ENCODE measurements around the gene ADARB1. TPM values are rescaled to one million over a fixed set of nuclear protein-coding genes. Genes with fewer than 3 reads are reported as not detected.

The ADARB1 gene
- total RNA-seq, 3 donors from 2014 or later (not counting 1 experiment from before 2014, with no cell fraction given): 20.7 to 28.0 (median 26.6) TPM

- no peak overlapping the region for H3K4me3 ChIP-seq (ENCODE audit: low read length)
- ATAC-seq (no peak), DNase-seq (no peak)
- intact Hi-C loops (cut with micrococcal nuclease): no loop called here
- Mint-ChIP-seq H3K9me3 (peaks cover 5 to 16% of the 10 kb centered on the region in 2 donors), H3K27me3 (ENCODE audit: low read depth in 2 of 2) (no peaks in the 10 kb centered on the region), H3K36me3 (peaks cover 47% of the 10 kb centered on the region), H3K27ac (no peak overlapping the region), H3K4me3 (no peak overlapping the region), H3K4me1 (no peaks in the 10 kb centered on the region)
- 96% methylated on average over 11 of the region's 11 CpGs for WGBS (ENCODE audit: insufficient coverage)
- H3K27ac ChIP-seq (ENCODE audit: low read length): no peak overlapping the region
- H3K4me1 ChIP-seq (ENCODE audit: control insufficient read depth, insufficient read depth, low read length): no peaks in the 10 kb centered on the region
- peaks cover 11% of the 10 kb centered on the region for H3K9me3 ChIP-seq (ENCODE audit: control insufficient read depth, insufficient read depth, low read length)
- no peaks in the 10 kb centered on the region for H3K27me3 ChIP-seq (ENCODE audit: control insufficient read depth, insufficient read depth, low read length)
- no peak for TF ChIP-seq CTCF (IDR thresholded peaks at IDR 0.05)
- H3K36me3 ChIP-seq (ENCODE audit: control insufficient read depth, insufficient read depth, low read length): peaks cover 56% of the 10 kb centered on the region
These were observed 110.5 kb downstream of the ADARB1 start for GRCh38 chr21:45184869-45185268.

DNA sequence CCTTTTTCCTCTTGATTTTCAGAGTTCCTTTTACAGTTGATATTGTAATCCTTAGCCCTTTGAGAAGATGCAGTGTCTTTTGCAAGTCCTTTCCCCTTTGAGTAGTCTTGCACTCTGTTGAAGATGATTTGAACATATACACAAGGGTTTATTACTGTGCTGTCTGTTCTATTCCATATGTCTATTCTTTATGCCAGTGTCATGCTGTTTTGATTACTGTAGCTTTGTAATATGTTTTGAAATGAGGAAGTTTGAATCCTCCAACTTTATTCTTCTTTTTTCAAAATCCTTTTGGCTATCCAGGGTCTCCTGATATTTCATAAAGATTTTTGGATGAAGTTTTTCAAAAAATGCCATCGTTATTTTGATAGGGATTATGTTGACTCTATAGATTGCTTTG lies 112.3 kb downstream of the ADARB1 start:
- intact Hi-C loops (cut with micrococcal nuclease): no loop called here
- no peak for ATAC-seq
- Histone ChIP-seq H3K36me3 (ENCODE audit: control insufficient read depth, insufficient read depth, low read length) (peaks cover 57% of the 10 kb centered on the region), H3K27me3 (ENCODE audit: control insufficient read depth, insufficient read depth, low read length) (no peaks in the 10 kb centered on the region), H3K4me3 (ENCODE audit: low read length) (no peak overlapping the region), H3K4me1 (ENCODE audit: control insufficient read depth, insufficient read depth, low read length) (no peaks in the 10 kb centered on the region), H3K27ac (ENCODE audit: low read length) (no peak overlapping the region), H3K9me3 (ENCODE audit: control insufficient read depth, insufficient read depth, low read length) (peaks cover 15% of the 10 kb centered on the region)
- Mint-ChIP-seq H3K27me3 (ENCODE audit: low read depth in 2 of 2) (no peaks in the 10 kb centered on the region), H3K36me3 (peaks cover 63% of the 10 kb centered on the region), H3K9me3 (peaks cover 9 to 23% of the 10 kb centered on the region in 2 donors), H3K4me3 (no peak overlapping the region), H3K27ac (no peak overlapping the region), H3K4me1 (no peaks in the 10 kb centered on the region)
- TF ChIP-seq CTCF (IDR thresholded peaks at IDR 0.05): no peak
- WGBS (ENCODE audit: insufficient coverage): no CpG with 5 or more reads among the region's 1 CpG
- DNase-seq: no peak

DNA sequence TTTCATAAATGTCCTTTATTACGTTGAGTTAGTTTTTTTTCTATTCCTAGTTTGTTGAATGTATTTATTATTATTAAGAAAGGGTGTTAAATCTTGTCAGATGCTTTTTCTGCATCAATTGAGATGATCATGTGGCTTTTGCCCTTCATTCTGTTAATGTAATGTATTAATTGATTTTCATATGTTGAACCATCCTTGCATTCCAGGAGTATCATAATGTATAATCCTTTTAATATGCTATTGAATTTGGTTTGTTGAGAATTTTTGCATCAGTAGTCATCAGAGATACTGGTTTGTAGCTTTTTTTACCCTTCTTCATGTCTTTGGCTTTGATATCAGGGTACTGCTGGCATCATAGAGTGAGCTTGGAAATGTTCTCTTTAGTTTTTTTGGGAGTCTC lies 113.3 kb downstream of the ADARB1 start:
- no peak for TF ChIP-seq CTCF (IDR thresholded peaks at IDR 0.05)
- no peaks in the 10 kb centered on the region for H3K4me1 ChIP-seq (ENCODE audit: control insufficient read depth, insufficient read depth, low read length)
- no peak overlapping the region for H3K27ac ChIP-seq (ENCODE audit: low read length)
- Mint-ChIP-seq H3K27ac (no peak overlapping the region), H3K9me3 (peaks cover 9 to 23% of the 10 kb centered on the region in 2 donors), H3K27me3 (ENCODE audit: low read depth in 2 of 2) (no peaks in the 10 kb centered on the region), H3K36me3 (peaks cover 63% of the 10 kb centered on the region), H3K4me3 (no peak overlapping the region), H3K4me1 (no peaks in the 10 kb centered on the region)
- no peak overlapping the region for H3K4me3 ChIP-seq (ENCODE audit: low read length)
- ATAC-seq (no peak), DNase-seq (no peak)
- H3K9me3 ChIP-seq (ENCODE audit: control insufficient read depth, insufficient read depth, low read length): peaks cover 15% of the 10 kb centered on the region
- intact Hi-C loops (cut with micrococcal nuclease): no loop called here
- WGBS (ENCODE audit: insufficient coverage): 100% methylated on average over 1 of the region's 1 CpG
- H3K36me3 ChIP-seq (ENCODE audit: control insufficient read depth, insufficient read depth, low read length): peaks cover 54% of the 10 kb centered on the region
- H3K27me3 ChIP-seq (ENCODE audit: control insufficient read depth, insufficient read depth, low read length): no peaks in the 10 kb centered on the region

DNA sequence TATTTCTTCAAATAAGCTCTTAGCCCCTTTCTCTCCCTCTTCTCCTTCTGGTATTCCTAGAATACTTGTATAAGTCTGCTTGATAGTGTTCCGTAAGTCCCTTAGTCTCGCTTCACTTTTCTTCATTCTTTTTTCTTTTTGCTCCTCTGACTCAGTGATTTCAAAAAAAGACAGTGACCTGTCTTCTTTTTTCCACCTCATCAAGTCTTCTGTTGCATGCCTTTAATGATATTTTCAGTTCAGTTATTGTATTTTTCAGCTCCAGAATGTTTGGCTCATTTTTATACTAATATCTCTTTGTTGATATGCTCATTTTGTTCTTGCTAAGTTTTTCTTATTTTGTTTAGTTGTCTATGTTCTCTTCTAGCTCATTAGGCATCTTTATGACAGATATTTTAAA lies 115.6 kb downstream of the ADARB1 start:
- no peaks in the 10 kb centered on the region for H3K4me1 ChIP-seq (ENCODE audit: control insufficient read depth, insufficient read depth, low read length)
- intact Hi-C loops (cut with micrococcal nuclease): no loop called here
- peaks cover 61% of the 10 kb centered on the region for H3K36me3 Mint-ChIP-seq

More for the DNA sequence above, 115.6 kb downstream of the ADARB1 start:
- WGBS (ENCODE audit: insufficient coverage): 100% methylated on average over 2 of the region's 2 CpGs
- no peaks in the 10 kb centered on the region for H3K4me1 Mint-ChIP-seq
- peaks cover 0 to 7% of the 10 kb centered on the region in 2 donors for H3K27me3 Mint-ChIP-seq (ENCODE audit: low read depth in 2 of 2)
- no peak overlapping the region for H3K27ac ChIP-seq (ENCODE audit: low read length)
- peaks cover 15% of the 10 kb centered on the region for H3K9me3 ChIP-seq (ENCODE audit: control insufficient read depth, insufficient read depth, low read length)
- H3K27ac Mint-ChIP-seq: no peak overlapping the region
- DNase-seq: no peak
- no peaks in the 10 kb centered on the region for H3K27me3 ChIP-seq (ENCODE audit: control insufficient read depth, insufficient read depth, low read length)
- H3K36me3 ChIP-seq (ENCODE audit: control insufficient read depth, insufficient read depth, low read length): peaks cover 48% of the 10 kb centered on the region
- H3K9me3 Mint-ChIP-seq: peaks cover 9 to 23% of the 10 kb centered on the region in 2 donors
- no peak for ATAC-seq
- no peak overlapping the region for H3K4me3 Mint-ChIP-seq
- TF ChIP-seq CTCF (IDR thresholded peaks at IDR 0.05): no peak
- no peak overlapping the region for H3K4me3 ChIP-seq (ENCODE audit: low read length)
